NCI-H748 (cell line): ENCODE measurements around the gene DGKE.

ENCODE experiments used
- DNase-seq: peaks from one replicate; lab custom pipeline; 2025; ENCODE audit not compliant: unreplicated experiment; lab: John Stamatoyannopoulos, UW

Gene DGKE

DNA sequence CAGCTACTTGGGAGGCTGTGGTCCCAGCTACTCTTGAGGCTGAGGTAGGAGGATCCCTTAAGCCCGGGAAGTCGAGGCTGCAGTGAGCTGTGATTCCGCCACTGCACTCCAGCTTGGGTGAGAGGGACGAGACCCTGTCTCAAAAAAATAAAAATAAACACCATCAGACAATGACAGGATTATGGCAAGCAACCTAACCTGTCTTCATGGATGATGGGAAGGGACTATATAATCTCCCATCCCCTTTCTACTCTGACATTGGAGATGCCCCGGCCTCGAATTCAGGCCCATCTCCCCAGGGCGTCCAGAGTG lies 79.0 kb downstream of the DGKE start:
- DNase-seq: no peak

DNA sequence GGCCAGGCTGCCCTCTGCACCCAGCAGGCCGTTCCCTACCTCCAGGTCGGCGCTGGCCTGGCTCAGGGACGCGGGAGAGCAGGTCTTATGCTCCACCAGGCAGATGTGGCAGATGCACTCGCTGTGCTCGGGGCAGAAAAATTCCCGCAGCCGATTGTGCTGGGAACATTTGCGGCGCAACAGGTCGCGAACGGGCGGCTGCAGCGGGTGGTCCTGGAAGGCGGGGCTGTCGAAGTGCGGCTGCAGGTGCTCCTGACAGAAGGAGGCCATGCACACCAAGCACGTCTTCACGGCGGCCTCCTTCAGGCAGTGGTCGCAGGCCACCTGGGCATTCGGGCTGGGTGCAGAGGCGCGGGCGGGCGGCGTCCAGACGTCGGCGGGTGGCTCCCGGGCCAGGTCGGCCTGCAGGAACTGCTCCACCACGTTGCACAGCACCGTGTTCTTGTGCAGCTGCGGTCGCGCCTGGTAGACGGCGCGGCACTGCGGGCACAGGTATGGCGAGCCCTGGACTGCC lies 79.5 kb downstream of the DGKE start:
- DNase-seq: peak; percentile 82

DNA sequence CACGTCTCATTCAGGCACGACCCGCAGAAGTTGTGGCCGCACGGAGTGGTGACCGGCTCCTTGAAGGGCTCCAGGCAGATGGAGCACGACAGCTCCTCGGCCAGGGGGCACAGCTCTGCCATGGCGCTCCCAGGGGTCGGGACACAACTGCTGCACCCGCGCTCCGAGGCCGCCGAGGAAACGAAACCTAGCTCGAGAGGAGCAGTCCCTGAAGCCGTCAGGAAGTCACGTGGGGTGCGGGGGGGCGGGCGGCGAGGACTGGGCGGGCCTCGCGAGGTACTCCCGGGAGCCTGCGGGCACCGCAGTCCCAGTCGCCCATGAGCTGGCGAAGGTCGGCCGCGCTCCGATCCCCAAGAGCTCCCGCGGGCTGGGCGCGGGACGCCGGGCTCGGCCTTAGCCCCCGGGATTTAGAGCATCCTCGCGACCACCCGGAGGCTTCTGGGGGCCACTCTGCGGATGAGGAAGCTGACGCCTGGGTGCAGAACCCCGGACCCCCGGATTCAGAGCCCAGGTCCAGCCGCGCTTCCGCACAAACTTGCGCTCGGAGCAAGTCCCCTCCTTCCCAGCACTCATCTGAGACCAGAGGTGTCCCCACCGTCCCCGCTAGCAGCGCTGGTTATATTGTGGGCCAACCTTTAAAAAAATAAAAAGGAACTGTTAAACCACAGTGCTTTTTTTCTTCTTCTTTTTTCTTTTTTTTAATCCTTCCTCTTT lies 80.1 kb downstream of the DGKE start, which contains the start of gene TRIM25:
Gene TRIM25, minus strand, starts transcription at position 183 of the 714 bp plus-strand sequence. Its CDS starts 61 bp downstream, at position 122.
- peak; percentile 89 for DNase-seq

DNA sequence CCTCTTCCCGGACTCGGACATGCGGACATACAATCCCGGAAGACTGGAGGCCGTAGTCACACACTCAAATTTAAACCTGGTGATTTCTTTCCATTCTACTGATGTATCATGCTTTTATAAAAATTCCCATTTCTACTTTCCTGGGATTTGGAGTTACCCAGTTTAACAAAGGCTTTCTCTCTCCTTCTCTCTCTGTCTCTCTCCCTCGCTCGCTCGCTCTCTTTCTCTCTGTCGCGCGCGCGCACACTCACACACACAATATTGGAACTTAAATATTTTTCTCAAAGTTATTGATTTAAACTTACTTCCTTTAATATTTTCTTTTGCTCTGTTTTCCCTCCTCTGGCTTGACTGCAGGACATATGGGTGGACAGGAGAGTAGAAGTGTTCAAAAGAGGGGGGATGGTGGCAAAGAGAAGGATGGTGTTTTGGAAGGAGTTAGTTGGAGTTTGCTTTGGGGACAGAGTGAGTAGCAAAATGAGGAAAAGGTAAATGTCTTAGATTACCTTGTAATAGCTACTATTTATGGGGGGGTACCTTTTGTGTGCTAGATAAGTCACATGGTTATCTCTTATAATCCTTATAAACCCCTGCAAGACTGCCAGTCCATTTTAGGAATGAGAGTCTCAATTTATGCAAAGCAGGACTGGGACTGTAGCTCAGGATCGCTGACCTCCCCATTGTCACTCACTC lies 80.8 kb downstream of the DGKE start:
- no peak for DNase-seq

DNA sequence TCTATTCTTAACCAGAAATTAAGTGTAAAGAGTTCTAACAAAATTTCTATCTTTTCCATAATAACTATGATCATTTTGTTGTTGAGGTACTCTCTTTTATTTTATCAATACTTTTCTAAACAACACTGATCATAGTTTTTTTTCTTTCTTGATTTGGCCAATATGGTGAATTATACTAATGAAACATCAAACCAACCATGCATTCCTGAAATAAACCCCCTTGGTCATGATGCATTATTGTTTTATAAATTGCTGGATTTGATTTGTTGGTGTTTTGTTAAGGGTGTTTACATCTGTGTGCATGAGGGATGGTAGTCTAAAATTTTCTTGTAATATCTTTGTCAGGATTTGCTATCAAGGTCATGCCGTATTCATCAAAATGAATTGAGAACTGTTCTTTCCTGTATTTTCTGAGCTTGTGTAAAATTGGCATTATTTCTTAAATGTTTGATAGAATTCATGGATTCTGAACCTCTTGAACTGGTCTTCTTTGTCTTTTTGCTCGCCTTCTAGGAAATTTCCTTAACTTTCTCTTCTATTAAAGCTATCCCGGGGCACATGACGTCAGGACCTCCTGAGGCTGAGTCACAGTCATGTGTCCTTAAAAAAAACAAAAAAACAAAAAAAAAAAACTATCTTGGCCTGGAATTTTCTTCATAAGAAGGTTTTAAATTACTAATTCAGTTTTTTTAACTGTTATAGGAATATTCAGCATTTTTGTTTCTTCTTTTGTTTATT lies 83.8 kb downstream of the DGKE start:
- no peak for DNase-seq

DNA sequence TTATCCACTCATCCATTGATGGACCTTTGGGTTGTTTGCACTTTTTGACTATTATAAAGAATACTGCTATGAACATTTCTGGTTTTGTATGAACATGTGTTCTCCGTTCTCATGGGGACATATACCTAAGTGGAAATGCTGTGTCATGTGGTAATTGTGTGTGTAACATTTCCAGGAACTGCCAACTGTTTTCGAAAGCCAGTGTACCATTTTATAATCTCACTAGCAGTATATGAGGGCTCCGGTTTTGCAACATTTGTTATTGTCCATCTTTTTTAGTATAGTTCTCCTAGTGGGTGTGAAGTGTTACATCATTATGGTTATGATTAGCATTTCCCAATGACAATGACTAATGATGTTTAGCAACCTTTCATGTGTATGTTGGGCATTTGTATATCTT lies 85.0 kb downstream of the DGKE start:
- no peak for DNase-seq
